Sigmoid colon (tissue), 3 donors: ENCODE results near the gene CTTN.

Experiments used
- POLR2A ChIP-seq, 2 donors: fragments of 450-650 bp; IDR thresholded peaks; one replicate each; pipeline ENCODE4 v1.6.1; 2016; ENCODE audit warnings: antibody characterized with exemption in 2 of 2, mild to moderate bottlenecking in 2 of 2, moderate library complexity in 2 of 2
- TF ChIP-seq, protein P1 (sequence below), 4 experiments: fragments of 450-650 bp in 3 of 4; fragments of 200-600 bp in 1 of 4; IDR thresholded peaks; one replicate each; pipeline ENCODE4 v1.5.1; 2016 to 2019; ENCODE audit warnings: antibody characterized with exemption in 4 of 4, mild to moderate bottlenecking in 3 of 4, moderate library complexity in 2 of 4

- TF ChIP-seq, protein P1, sequence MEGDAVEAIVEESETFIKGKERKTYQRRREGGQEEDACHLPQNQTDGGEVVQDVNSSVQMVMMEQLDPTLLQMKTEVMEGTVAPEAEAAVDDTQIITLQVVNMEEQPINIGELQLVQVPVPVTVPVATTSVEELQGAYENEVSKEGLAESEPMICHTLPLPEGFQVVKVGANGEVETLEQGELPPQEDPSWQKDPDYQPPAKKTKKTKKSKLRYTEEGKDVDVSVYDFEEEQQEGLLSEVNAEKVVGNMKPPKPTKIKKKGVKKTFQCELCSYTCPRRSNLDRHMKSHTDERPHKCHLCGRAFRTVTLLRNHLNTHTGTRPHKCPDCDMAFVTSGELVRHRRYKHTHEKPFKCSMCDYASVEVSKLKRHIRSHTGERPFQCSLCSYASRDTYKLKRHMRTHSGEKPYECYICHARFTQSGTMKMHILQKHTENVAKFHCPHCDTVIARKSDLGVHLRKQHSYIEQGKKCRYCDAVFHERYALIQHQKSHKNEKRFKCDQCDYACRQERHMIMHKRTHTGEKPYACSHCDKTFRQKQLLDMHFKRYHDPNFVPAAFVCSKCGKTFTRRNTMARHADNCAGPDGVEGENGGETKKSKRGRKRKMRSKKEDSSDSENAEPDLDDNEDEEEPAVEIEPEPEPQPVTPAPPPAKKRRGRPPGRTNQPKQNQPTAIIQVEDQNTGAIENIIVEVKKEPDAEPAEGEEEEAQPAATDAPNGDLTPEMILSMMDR (IDR thresholded peaks at IDR 0.05) = no peak
- no peak for TF ChIP-seq POLR2A (IDR thresholded peaks at IDR 0.05)
Measured at GRCh38 chr11:70364178-70364577, 34.2 kb upstream of the CTTN start.
